OCI-LY3 (cell line): ENCODE data around the gene DDX39B.

Source experiments
- EZH2phosphoT487 ChIP-seq: fragments of 200-600 bp; shearing (Covaris generic); IDR thresholded peaks from 2 replicates; pipeline ENCODE4 v1.6.1; 2018; ENCODE audit warnings: antibody characterized with exemption, mixed run types, low read depth
- TF ChIP-seq, protein P1 (sequence below): fragments of 200-600, 300-600 bp; sonication (generic); IDR thresholded peaks from 2 replicates; pipeline ENCODE4 v1.5.1; 2014; ENCODE audit warnings: antibody characterized with exemption, low read length, low read depth

DNA sequence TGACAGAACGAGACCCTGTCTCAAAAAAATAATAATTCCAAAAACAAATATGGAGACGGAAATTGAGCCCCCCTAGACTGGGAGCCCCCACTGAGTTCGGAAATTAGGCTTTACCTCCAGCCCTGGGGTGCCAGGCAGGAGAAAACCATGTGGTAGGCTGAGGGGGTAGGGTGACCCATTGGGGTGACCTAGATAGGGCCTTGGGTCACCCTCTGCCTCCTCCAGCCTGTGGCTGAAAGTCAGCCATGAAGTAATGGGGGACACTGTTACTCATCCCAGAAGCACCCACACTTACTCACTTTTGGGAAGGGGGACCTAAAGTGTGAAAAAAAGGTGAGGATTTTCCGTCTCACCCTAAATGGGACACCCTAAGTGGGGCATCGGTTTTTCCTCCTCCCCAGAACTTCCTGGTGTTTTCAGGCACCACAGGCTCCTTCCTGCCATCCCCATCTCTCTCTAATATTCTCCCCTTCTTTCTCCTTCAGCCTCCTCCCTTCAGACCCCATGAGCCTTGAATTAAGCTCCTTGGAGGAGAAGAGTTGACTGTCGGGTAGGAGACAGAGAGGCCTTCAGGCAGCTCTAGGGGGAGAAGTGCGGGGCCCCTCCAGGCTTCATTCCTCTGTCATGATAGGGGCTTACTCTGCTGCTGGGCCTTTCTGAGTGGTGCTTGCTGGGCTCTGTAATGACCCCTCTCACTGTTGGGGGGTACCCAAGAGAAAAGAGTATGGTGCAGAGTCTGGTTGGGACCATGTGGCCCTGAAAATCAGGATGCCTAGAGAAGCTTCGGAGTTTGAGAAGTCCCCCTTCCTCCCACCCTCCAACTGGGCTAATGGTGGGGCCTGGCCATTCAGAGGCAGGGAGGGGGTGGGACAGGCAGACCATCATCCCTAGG is 38.0 kb upstream of the DDX39B start:
- TF ChIP-seq, protein P1, sequence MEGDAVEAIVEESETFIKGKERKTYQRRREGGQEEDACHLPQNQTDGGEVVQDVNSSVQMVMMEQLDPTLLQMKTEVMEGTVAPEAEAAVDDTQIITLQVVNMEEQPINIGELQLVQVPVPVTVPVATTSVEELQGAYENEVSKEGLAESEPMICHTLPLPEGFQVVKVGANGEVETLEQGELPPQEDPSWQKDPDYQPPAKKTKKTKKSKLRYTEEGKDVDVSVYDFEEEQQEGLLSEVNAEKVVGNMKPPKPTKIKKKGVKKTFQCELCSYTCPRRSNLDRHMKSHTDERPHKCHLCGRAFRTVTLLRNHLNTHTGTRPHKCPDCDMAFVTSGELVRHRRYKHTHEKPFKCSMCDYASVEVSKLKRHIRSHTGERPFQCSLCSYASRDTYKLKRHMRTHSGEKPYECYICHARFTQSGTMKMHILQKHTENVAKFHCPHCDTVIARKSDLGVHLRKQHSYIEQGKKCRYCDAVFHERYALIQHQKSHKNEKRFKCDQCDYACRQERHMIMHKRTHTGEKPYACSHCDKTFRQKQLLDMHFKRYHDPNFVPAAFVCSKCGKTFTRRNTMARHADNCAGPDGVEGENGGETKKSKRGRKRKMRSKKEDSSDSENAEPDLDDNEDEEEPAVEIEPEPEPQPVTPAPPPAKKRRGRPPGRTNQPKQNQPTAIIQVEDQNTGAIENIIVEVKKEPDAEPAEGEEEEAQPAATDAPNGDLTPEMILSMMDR, result no peak
- TF ChIP-seq EZH2phosphoT487, result no peak
